ENCODE measurements around the gene LHPP.
A peak's percentile ranks its signal among the peaks of the same experiment; 100 is the strongest.
"Not testable (repeated sequence)": the region's sequence is repeated elsewhere in the genome, so short reads cannot be mapped to it uniquely, and the experiment has no call there.

Gene LHPP

DNA sequence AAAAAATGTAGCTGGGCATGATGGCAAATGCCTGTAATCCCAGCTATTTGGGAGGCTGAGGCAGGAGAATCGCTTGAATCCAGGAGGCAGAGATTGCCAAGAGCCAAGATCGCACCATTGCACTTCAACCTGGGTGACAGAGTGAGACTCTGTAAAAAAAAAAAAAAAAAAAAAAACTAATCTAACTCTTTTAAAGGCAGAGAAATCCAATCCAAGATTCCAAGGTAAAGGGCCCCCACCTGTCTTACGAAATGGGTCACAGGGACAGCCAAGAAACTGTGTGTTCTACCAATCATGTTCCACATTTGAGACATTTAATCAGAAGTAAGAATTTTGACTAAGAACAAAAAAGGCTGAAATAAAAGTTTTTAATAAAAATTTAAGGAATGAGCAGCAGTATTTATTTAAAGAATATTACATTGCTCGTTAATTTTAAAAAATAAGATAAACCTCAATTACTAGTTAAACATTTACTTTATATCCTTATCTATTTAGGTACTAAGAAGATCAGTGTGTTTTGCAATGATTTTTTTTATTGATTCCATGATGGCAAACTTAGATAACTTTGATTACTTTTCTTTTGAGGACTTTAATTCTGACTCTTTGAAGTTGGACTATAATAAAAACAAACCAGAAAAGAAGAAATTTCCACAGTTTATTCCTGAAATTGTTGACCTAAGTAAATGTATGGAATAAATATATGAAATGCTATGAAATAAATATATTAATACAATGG is 36.2 kb upstream of the LHPP start:
- no peak for DNase-seq (ENCODE audit: insufficient read length)
- FAIRE-seq, result no peak
- TF ChIP-seq TAF1 (IDR thresholded peaks at IDR 0.05; ENCODE audit: borderline replicate concordance, low read depth, low read length) (no peak), POLR2A (IDR thresholded peaks at IDR 0.05; ENCODE audit: low read depth, low read length) (no peak), POLR2AphosphoS5 (IDR thresholded peaks at IDR 0.05; ENCODE audit: low read depth, low read length) (no peak)

GRCh38 chr10:124428207-124428777 is 33.3 kb upstream of the LHPP start:
- FAIRE-seq (no peak), DNase-seq (ENCODE audit: insufficient read length) (no peak)
- TF ChIP-seq TAF1 (IDR thresholded peaks at IDR 0.05; ENCODE audit: borderline replicate concordance, low read depth, low read length) (no peak), POLR2A (IDR thresholded peaks at IDR 0.05; ENCODE audit: low read depth, low read length) (no peak), POLR2AphosphoS5 (IDR thresholded peaks at IDR 0.05; ENCODE audit: low read depth, low read length) (no peak)

DNA sequence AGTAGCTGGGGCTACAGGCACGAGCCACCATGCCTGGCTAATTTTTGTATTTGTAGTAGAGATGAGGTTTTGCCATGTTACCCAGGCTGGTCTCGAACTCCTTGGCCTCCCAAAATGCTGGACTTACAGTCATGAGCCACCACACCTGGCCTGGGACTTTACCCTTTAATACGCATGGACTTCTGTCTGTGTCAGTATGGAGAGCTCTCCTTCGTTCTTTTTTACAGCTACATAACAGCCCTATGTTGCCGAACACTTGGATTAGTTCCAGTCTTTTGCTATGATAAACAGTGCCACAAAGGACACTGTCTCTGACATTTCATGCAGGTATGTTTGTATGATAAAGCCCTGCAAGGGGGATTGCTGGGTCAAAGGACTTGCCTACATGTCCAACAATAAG is 32.0 kb upstream of the LHPP start:
- FAIRE-seq (no peak), DNase-seq (ENCODE audit: insufficient read length) (no peak)
- TF ChIP-seq POLR2AphosphoS5 (IDR thresholded peaks at IDR 0.05; ENCODE audit: low read depth, low read length), result no peak
- TF ChIP-seq TAF1 (IDR thresholded peaks at IDR 0.05; ENCODE audit: borderline replicate concordance, low read depth, low read length), result no peak
- no peak for TF ChIP-seq POLR2A (IDR thresholded peaks at IDR 0.05; ENCODE audit: low read depth, low read length)

- FAIRE-seq, result no peak
- DNase-seq (ENCODE audit: insufficient read length), result no peak
- no peak for TF ChIP-seq TAF1 (IDR thresholded peaks at IDR 0.05; ENCODE audit: borderline replicate concordance, low read depth, low read length)
- TF ChIP-seq POLR2AphosphoS5 (IDR thresholded peaks at IDR 0.05; ENCODE audit: low read depth, low read length), result no peak
- no peak for TF ChIP-seq POLR2A (IDR thresholded peaks at IDR 0.05; ENCODE audit: low read depth, low read length)
Measured at GRCh38 chr10:124430077-124430476, 31.5 kb upstream of the LHPP start.

- no peak for FAIRE-seq
- no peak for DNase-seq (ENCODE audit: insufficient read length)
Measured at GRCh38 chr10:124433461-124433860, 28.2 kb upstream of the LHPP start.

DNA sequence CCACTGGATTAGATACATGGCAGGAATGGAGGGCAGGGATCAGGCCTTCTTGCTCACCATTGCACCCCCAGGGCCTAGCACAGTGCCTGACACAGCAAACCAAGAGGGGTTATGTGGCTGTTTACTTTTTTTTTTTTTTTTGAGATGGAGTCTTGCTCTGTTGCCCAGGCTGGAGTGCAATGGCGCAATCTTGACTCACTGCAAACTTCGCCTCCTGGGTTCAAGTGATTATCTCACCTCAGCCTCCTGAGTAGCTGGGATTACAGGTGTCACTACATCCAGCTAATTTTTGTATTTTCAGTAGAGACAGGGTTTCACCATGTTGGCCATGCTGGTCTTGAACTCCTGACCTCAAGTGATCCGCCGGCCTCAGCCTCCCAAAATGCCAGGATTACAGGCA is 25.9 kb upstream of the LHPP start:
- FAIRE-seq; DNase-seq (ENCODE audit: insufficient read length): not testable (repeated sequence)

More at GRCh38 chr10:124433461-124433860, 28.2 kb upstream of the LHPP start:
- TF ChIP-seq POLR2A (IDR thresholded peaks at IDR 0.05; ENCODE audit: low read depth, low read length), result no peak
- TF ChIP-seq TAF1 (IDR thresholded peaks at IDR 0.05; ENCODE audit: borderline replicate concordance, low read depth, low read length), result no peak
- no peak for TF ChIP-seq POLR2AphosphoS5 (IDR thresholded peaks at IDR 0.05; ENCODE audit: low read depth, low read length)

- DNase-seq (ENCODE audit: insufficient read length) (no peak), FAIRE-seq (peak; percentile 53)
- TF ChIP-seq POLR2AphosphoS5 (IDR thresholded peaks at IDR 0.05; ENCODE audit: low read depth, low read length), result no peak
- TF ChIP-seq TAF1 (IDR thresholded peaks at IDR 0.05; ENCODE audit: borderline replicate concordance, low read depth, low read length), result no peak
- TF ChIP-seq POLR2A (IDR thresholded peaks at IDR 0.05; ENCODE audit: low read depth, low read length), result no peak
Measured at GRCh38 chr10:124436191-124436638, 25.4 kb upstream of the LHPP start.

GRCh38 chr10:124441694-124442093 is 19.9 kb upstream of the LHPP start:
- not testable (repeated sequence) for FAIRE-seq

DNA sequence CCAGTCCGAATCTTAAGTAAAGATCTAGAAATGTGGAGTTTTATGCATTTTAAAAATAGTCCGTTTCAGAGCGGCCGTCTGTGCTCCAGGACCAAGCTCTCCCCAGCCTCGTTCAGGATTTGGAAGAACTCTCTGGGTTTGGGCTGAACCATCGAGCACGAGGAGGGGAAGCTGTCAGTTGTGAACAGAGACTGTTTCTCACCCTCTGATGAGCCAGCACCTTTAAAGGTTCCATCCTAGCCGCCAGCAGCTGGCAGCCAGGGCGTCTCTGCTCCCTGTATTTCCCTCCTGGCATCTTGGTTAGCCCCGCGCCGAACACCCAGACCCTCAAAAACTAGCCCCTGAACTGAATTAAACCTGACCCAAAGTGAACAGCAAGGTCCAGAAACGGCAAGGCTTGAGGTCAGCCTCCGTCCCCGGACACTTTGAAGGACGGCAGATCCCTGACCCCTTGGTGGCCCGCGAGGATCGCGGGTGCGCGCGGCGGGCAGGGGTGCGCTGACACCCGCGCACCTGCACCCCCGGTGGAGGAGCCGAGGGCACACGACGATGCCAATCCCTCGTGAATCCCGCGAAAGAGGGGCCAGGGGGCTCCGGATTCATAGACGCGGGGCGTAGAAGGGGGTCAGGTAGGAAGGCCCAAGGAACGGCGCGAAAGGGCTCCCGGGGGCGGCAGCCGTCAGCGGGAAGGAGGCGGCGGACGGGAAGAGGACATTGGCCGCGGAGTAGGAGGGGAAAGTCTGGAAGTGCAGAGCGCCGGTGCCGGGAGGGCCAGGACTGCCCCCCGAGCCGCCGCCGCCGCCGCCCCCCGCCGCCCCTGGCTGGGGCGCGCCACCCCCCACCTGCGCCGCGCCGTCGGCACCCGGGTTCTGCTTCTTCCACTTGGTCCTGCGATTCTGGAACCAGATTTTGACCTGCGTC is 14.5 kb upstream of the LHPP start:
- DNase-seq (ENCODE audit: insufficient read length) (no peak), FAIRE-seq (no peak)
- TF ChIP-seq POLR2AphosphoS5 (IDR thresholded peaks at IDR 0.05; ENCODE audit: low read depth, low read length) (no peak), TAF1 (IDR thresholded peaks at IDR 0.05; ENCODE audit: borderline replicate concordance, low read depth, low read length) (no peak), POLR2A (IDR thresholded peaks at IDR 0.05; ENCODE audit: low read depth, low read length) (no peak)

More at GRCh38 chr10:124441694-124442093, 19.9 kb upstream of the LHPP start:
- DNase-seq (ENCODE audit: insufficient read length), result not testable (repeated sequence)

GRCh38 chr10:124447751-124448466 is 13.7 kb upstream of the LHPP start:
- DNase-seq (ENCODE audit: insufficient read length), result no peak
- no peak for FAIRE-seq
- TF ChIP-seq POLR2AphosphoS5 (IDR thresholded peaks at IDR 0.05; ENCODE audit: low read depth, low read length) (no peak), POLR2A (IDR thresholded peaks at IDR 0.05; ENCODE audit: low read depth, low read length) (no peak), TAF1 (IDR thresholded peaks at IDR 0.05; ENCODE audit: borderline replicate concordance, low read depth, low read length) (no peak)

- no peak for TF ChIP-seq TAF1 (IDR thresholded peaks at IDR 0.05; ENCODE audit: borderline replicate concordance, low read depth, low read length)
- DNase-seq (ENCODE audit: insufficient read length) (no peak), FAIRE-seq (no peak)
Measured at GRCh38 chr10:124448696-124449169, 12.9 kb upstream of the LHPP start.

Measured in GM12892 (cell line).